Measurements from ENCODE around the gene MSRB3. TPM values are rescaled to one million over a fixed set of nuclear protein-coding genes. Genes with fewer than 3 reads are reported as not detected.

Gene MSRB3
- total and polyA plus RNA-seq, 2 donors (not counting 3 experiments of a cell fraction or from before 2014, with no cell fraction given), result 20.0 to 59.3 TPM

- H3K9ac ChIP-seq (replicated peaks; ENCODE audit: extremely low read depth, insufficient read depth, low read length), result no peak overlapping the region
- peaks cover 62% of the 10 kb centered on the region for H3K79me2 ChIP-seq (ENCODE audit: control insufficient read depth, insufficient read depth, low read length)
- H3K9me1 ChIP-seq (replicated peaks; ENCODE audit: control insufficient read depth, extremely low read depth, insufficient read depth, low read length), result no peaks in the 10 kb centered on the region
- intact Hi-C loops (cut with micrococcal nuclease), result no loop called here
- H3K4me2 ChIP-seq (ENCODE audit: insufficient read depth, low read length), result no peak overlapping the region
- no peaks in the 10 kb centered on the region for H3K27me3 ChIP-seq (ENCODE audit: control insufficient read depth in 2 of 2, insufficient read depth in 2 of 2, low read length in 2 of 2)
- no peak overlapping the region for H2AFZ ChIP-seq (ENCODE audit: low read depth, low read length)
- CTCF ChIA-PET, result no interaction called here
- no peaks in the 10 kb centered on the region for H3K9me3 ChIP-seq (replicated peaks; ENCODE audit: control insufficient read depth, insufficient read depth, low read length)
- POLR2A ChIA-PET, result no interaction called here
- TF ChIP-seq EZH2 (IDR thresholded peaks at IDR 0.05; ENCODE audit: borderline replicate concordance, low read depth, low read length, severe bottlenecking), result no peak
- no peak for TF ChIP-seq POLR2A (IDR thresholded peaks at IDR 0.05; ENCODE audit: low read depth, low read length)
- TF ChIP-seq POLR2AphosphoS5 (IDR thresholded peaks at IDR 0.05; ENCODE audit: insufficient read depth, low read depth, low read length), result no peak
- no peak for TF ChIP-seq FOS (IDR thresholded peaks at IDR 0.05; ENCODE audit: borderline replicate concordance, insufficient read depth, low read length)
- no peak for TF ChIP-seq JUN (IDR thresholded peaks at IDR 0.05; ENCODE audit: borderline replicate concordance, insufficient read depth, insufficient read length, low read depth)
- TF ChIP-seq GATA2 (IDR thresholded peaks at IDR 0.05; ENCODE audit: insufficient read depth, insufficient read length, low read depth, low read length), result no peak
- no peak for TF ChIP-seq MYC (IDR thresholded peaks at IDR 0.05; ENCODE audit: low read depth, low read length)
- no peak for TF ChIP-seq CTCF (IDR thresholded peaks at IDR 0.05; ENCODE audit: extremely low read depth in 1 of 2, insufficient read depth in 1 of 2, low read depth in 1 of 2, low read length in 2 of 2)
- no peak for TF ChIP-seq MAX (IDR thresholded peaks at IDR 0.05; ENCODE audit: insufficient read depth, insufficient read length)
- no peak for DNase-seq (ENCODE audit: low read depth, low spot score)
- H4K20me1 ChIP-seq (replicated peaks; ENCODE audit: control insufficient read depth, extremely low read depth, insufficient read depth, low read length), result peaks cover 2% of the 10 kb centered on the region
- dilution Hi-C loops (cut with MboI; ENCODE audit: extremely low pct_ligation_motif_present, low sequenced_read_pairs), result no loop called here
- no peak for FAIRE-seq
- no peak overlapping the region for H3K4me3 ChIP-seq (replicated peaks in 1 of 3; ENCODE audit: insufficient read depth in 1 of 3, low read depth in 1 of 3, low read length in 3 of 3)
- no TSS peak for BruUV-seq (replicated peaks)
- no peak overlapping the region for H3K27ac ChIP-seq (ENCODE audit: insufficient read depth, low read depth, low read length)
- no peaks in the 10 kb centered on the region for H3K4me1 ChIP-seq (ENCODE audit: control insufficient read depth, extremely low read depth, insufficient read depth, low read length)
- no peaks in the 10 kb centered on the region for H3K36me3 ChIP-seq (ENCODE audit: control insufficient read depth in 2 of 2, extremely low read depth in 1 of 2, insufficient read depth in 2 of 2, low read length in 2 of 2)
These were observed 18.2 kb downstream of the MSRB3 start for GRCh38 chr12:65296508-65297265.
